ENCODE results near the gene ESPL1.

- TF ChIP-seq POLR2AphosphoS5 (IDR thresholded peaks at IDR 0.05) (no peak), POLR2A (IDR thresholded peaks at IDR 0.05) (no peak)
Observed at GRCh38 chr12:53289891-53290290, 21.8 kb downstream of the ESPL1 start.

All from sigmoid colon (tissue), 4 donors.